ENCODE data around the gene ANKRD55. TPM values are rescaled to one million over a fixed set of nuclear protein-coding genes. Genes with fewer than 3 reads are reported as not detected.
A peak's percentile ranks its signal among the peaks of the same experiment; 100 is the strongest.

ANKRD55 gene
- total and polyA plus RNA-seq, 9 of the 15 experiments (the other 6 are each of a cell fraction or from before 2014, with no cell fraction given) = 3.4 to 10.6 (median 6.5) TPM

DNA sequence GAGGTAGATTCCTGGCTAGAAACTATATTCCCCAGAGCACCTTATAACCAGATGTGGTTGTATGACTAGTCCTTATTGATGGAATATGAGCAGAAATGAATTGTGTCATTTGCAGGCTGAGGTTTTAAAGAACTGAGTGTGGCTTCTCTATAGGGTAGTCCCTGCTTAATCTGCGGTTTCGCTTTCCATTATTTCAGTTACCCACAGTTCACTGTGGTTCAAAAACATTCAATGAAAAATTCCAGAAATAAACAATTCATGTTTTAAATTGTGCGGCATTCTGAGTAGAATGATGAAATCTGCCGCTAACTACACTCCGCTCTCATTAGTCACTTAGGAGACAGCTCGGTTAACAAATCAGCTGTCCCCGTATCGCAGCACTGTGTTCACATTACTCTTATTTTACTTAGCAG is 65.1 kb downstream of the ANKRD55 start:
- Histone ChIP-seq H3K4me1 (replicated peaks in 1 of 2; ENCODE audit: control insufficient read depth in 2 of 2, insufficient read depth in 2 of 2, low read length in 2 of 2) (no peaks in the 10 kb centered on the region; a peak in 2 of 5 replicates), H3K9ac (ENCODE audit: insufficient read depth in 1 of 2, low read depth in 2 of 2, low read length in 2 of 2) (no peak overlapping the region), H3K9me1 (ENCODE audit: control insufficient read depth, insufficient read depth, low read length) (no peaks in the 10 kb centered on the region), H3K36me3 (ENCODE audit: control insufficient read depth, insufficient read depth, low read length) (no peaks in the 10 kb centered on the region), H3K4me3 (no peak overlapping the region), H3K79me2 (ENCODE audit: control insufficient read depth, insufficient read depth, low read length) (no peaks in the 10 kb centered on the region), H3K9me3 (replicated peaks; ENCODE audit: control insufficient read depth, insufficient read depth, low read depth, low read length) (no peaks in the 10 kb centered on the region), H3K4me2 (ENCODE audit: insufficient read depth, low read length) (no peak overlapping the region), H2AFZ (ENCODE audit: low read depth, low read length) (no peak overlapping the region), H4K20me1 (replicated peaks; ENCODE audit: control insufficient read depth, insufficient read depth, low read length) (no peaks in the 10 kb centered on the region), H3K27ac (ENCODE audit: extremely low read depth, low read depth, low read length) (no peak overlapping the region), H3K27me3 (ENCODE audit: control insufficient read depth in 2 of 2, insufficient read depth in 2 of 2, low read length in 2 of 2) (peaks cover 0 to 12% of the 10 kb centered on the region in 2 experiments; a peak in 3 of 5 replicates)
- POLR2A ChIA-PET = interaction anchor here (0.5 to 1.0 kb wide), 2 partner anchors 12 to 99 kb away, joined by 3 read pairs; no protein-coding TSS in a partner anchor
- CTCF ChIA-PET (ENCODE audit: low intra/inter-chr PET ratio) = no interaction called here
- DNase-seq (ENCODE audit: extremely low read depth in 1 of 4, low spot score in 3 of 4) (no peak), FAIRE-seq (no peak), ATAC-seq (peak; percentile 78)
- in situ Hi-C loops (cut with MboI) = no loop called here
- intact Hi-C loops (cut with micrococcal nuclease) = no loop called here
- 46% methylated on average over 8 of the region's 8 CpGs for WGBS (ENCODE audit: insufficient coverage, low coverage, missing lambda C conversion rate)
- BruUV-seq (replicated peaks) = no TSS peak
- TF ChIP-seq, protein P1, sequence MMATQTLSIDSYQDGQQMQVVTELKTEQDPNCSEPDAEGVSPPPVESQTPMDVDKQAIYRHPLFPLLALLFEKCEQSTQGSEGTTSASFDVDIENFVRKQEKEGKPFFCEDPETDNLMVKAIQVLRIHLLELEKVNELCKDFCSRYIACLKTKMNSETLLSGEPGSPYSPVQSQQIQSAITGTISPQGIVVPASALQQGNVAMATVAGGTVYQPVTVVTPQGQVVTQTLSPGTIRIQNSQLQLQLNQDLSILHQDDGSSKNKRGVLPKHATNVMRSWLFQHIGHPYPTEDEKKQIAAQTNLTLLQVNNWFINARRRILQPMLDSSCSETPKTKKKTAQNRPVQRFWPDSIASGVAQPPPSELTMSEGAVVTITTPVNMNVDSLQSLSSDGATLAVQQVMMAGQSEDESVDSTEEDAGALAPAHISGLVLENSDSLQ (IDR thresholded peaks at IDR 0.05) = peak; percentile 76
- TF ChIP-seq, protein P2, sequence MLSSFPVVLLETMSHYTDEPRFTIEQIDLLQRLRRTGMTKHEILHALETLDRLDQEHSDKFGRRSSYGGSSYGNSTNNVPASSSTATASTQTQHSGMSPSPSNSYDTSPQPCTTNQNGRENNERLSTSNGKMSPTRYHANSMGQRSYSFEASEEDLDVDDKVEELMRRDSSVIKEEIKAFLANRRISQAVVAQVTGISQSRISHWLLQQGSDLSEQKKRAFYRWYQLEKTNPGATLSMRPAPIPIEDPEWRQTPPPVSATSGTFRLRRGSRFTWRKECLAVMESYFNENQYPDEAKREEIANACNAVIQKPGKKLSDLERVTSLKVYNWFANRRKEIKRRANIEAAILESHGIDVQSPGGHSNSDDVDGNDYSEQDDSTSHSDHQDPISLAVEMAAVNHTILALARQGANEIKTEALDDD (IDR thresholded peaks at IDR 0.05) = peak; percentile 75; the same call in 1 of the 2 replicates
- TF ChIP-seq POLR3G (IDR thresholded peaks at IDR 0.05; ENCODE audit: extremely low read depth, insufficient read length, insufficient replicate concordance) = no peak
- TF ChIP-seq MEIS2 (IDR thresholded peaks at IDR 0.05; ENCODE audit: partially characterized antibody) = peak; percentile 78
- TF ChIP-seq, protein P3, sequence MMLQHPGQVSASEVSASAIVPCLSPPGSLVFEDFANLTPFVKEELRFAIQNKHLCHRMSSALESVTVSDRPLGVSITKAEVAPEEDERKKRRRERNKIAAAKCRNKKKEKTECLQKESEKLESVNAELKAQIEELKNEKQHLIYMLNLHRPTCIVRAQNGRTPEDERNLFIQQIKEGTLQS (IDR thresholded peaks at IDR 0.05) = peak; percentile 81
- TF ChIP-seq, protein P3 (CRISPR knock-in tag; conservative IDR thresholded peaks at IDR 0.05) = no peak
- TF ChIP-seq, protein P4, sequence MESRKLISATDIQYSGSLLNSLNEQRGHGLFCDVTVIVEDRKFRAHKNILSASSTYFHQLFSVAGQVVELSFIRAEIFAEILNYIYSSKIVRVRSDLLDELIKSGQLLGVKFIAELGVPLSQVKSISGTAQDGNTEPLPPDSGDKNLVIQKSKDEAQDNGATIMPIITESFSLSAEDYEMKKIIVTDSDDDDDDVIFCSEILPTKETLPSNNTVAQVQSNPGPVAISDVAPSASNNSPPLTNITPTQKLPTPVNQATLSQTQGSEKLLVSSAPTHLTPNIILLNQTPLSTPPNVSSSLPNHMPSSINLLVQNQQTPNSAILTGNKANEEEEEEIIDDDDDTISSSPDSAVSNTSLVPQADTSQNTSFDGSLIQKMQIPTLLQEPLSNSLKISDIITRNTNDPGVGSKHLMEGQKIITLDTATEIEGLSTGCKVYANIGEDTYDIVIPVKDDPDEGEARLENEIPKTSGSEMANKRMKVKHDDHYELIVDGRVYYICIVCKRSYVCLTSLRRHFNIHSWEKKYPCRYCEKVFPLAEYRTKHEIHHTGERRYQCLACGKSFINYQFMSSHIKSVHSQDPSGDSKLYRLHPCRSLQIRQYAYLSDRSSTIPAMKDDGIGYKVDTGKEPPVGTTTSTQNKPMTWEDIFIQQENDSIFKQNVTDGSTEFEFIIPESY (CRISPR knock-in tag; IDR thresholded peaks at IDR 0.05) = 0 out of 2 replicates have a peak, but pooled peaks have one; percentile 31
- TF ChIP-seq ZC3H8 (IDR thresholded peaks at IDR 0.05) = no peak
- no peak for TF ChIP-seq ZNF766 (CRISPR knock-in tag; conservative IDR thresholded peaks at IDR 0.05)
- TF ChIP-seq FOXM1 (IDR thresholded peaks at IDR 0.05; ENCODE audit: low read depth) = peak; percentile 5; the same call in 1 of the 2 replicates
- no peak for TF ChIP-seq FOXM1 (CRISPR knock-in tag; IDR thresholded peaks at IDR 0.05; ENCODE audit: low read depth)
- TF ChIP-seq, protein P5, sequence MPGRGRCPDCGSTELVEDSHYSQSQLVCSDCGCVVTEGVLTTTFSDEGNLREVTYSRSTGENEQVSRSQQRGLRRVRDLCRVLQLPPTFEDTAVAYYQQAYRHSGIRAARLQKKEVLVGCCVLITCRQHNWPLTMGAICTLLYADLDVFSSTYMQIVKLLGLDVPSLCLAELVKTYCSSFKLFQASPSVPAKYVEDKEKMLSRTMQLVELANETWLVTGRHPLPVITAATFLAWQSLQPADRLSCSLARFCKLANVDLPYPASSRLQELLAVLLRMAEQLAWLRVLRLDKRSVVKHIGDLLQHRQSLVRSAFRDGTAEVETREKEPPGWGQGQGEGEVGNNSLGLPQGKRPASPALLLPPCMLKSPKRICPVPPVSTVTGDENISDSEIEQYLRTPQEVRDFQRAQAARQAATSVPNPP (IDR thresholded peaks at IDR 0.05; ENCODE audit: borderline replicate concordance, insufficient read depth, insufficient read length) = no peak
- peak; percentile 29; the same call in 1 of the 2 replicates for TF ChIP-seq FOSL1 (tag; conservative IDR thresholded peaks at IDR 0.05)
- TF ChIP-seq, protein P6, sequence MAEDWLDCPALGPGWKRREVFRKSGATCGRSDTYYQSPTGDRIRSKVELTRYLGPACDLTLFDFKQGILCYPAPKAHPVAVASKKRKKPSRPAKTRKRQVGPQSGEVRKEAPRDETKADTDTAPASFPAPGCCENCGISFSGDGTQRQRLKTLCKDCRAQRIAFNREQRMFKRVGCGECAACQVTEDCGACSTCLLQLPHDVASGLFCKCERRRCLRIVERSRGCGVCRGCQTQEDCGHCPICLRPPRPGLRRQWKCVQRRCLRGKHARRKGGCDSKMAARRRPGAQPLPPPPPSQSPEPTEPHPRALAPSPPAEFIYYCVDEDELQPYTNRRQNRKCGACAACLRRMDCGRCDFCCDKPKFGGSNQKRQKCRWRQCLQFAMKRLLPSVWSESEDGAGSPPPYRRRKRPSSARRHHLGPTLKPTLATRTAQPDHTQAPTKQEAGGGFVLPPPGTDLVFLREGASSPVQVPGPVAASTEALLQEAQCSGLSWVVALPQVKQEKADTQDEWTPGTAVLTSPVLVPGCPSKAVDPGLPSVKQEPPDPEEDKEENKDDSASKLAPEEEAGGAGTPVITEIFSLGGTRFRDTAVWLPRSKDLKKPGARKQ (CRISPR knock-in tag; IDR thresholded peaks at IDR 0.05) = peak; percentile 31; the same call in 1 of the 2 replicates
- TF ChIP-seq TRIM24 (IDR thresholded peaks at IDR 0.05) = peak in 1 of 2 experiments; percentile 69; a peak in 1 of 4 replicates

All from K562 (cell line).